ENCODE data around the gene UBE3C. TPM values are rescaled to one million over a fixed set of nuclear protein-coding genes. Genes with fewer than 3 reads are reported as not detected.

Gene UBE3C
- total RNA-seq, 1 experiment from 2014 or later, result 87.6 TPM

- in situ Hi-C loops (cut with HindIII; ENCODE audit: low pct_unique_long_range_greater_than_20kb, low sequenced_read_pairs), result no loop called here
- no peak for DNase-seq (ENCODE audit: low read depth, low spot score)
Measured at GRCh38 chr7:157204134-157204533, 65.4 kb downstream of the UBE3C start.

GRCh38 chr7:157205438-157205837, 66.7 kb downstream of the UBE3C start:
- Histone ChIP-seq H3K36me3 (ENCODE audit: control insufficient read depth, insufficient read depth, low read length) (peaks cover 24% of the 10 kb centered on the region), H3K27me3 (ENCODE audit: control insufficient read depth, insufficient read depth, low read length) (no peaks in the 10 kb centered on the region), H3K27ac (ENCODE audit: low read length) (no peak overlapping the region), H3K4me3 (ENCODE audit: low read depth in 2 of 2, low read length in 2 of 2) (no peak overlapping the region), H3K4me1 (ENCODE audit: control insufficient read depth, insufficient read depth, low read length) (no peaks in the 10 kb centered on the region), H3K9me3 (ENCODE audit: control insufficient read depth, insufficient read depth, low read depth, low read length) (no peaks in the 10 kb centered on the region)
- ChIA-PET CTCF (no interaction called here), POLR2A (no interaction called here)
- no TSS peak for BruUV-seq (replicated peaks)
- intact Hi-C loops (cut with micrococcal nuclease; ENCODE audit: unreplicated experiment) (no loop called here), in situ Hi-C loops (cut with HindIII; ENCODE audit: low pct_unique_long_range_greater_than_20kb, low sequenced_read_pairs) (no loop called here)
- no peak for TF ChIP-seq TCF7L2 (IDR thresholded peaks at IDR 0.05; ENCODE audit: low read depth, low read length)
- no peak for TF ChIP-seq POLR2AphosphoS5 (IDR thresholded peaks at IDR 0.05; ENCODE audit: low read depth, low read length)
- no peak for TF ChIP-seq REST (IDR thresholded peaks at IDR 0.05; ENCODE audit: insufficient read depth in 1 of 2, low read depth in 2 of 2, low read length in 1 of 2)
- no peak for TF ChIP-seq CTCF (IDR thresholded peaks at IDR 0.05)
- no peak for TF ChIP-seq SIN3A (IDR thresholded peaks at IDR 0.05; ENCODE audit: borderline replicate concordance, insufficient read depth, low read depth, low read length)
- no peak for ATAC-seq
- no peak for DNase-seq (ENCODE audit: low read depth, low spot score)

More at GRCh38 chr7:157204134-157204533, 65.4 kb downstream of the UBE3C start:
- Histone ChIP-seq H3K4me3 (ENCODE audit: low read depth in 2 of 2, low read length in 2 of 2) (no peak overlapping the region), H3K9me3 (ENCODE audit: control insufficient read depth, insufficient read depth, low read depth, low read length) (no peaks in the 10 kb centered on the region), H3K27me3 (ENCODE audit: control insufficient read depth, insufficient read depth, low read length) (no peaks in the 10 kb centered on the region), H3K36me3 (ENCODE audit: control insufficient read depth, insufficient read depth, low read length) (peaks cover 24% of the 10 kb centered on the region), H3K4me1 (ENCODE audit: control insufficient read depth, insufficient read depth, low read length) (no peaks in the 10 kb centered on the region), H3K27ac (ENCODE audit: low read length) (no peak overlapping the region)
- CTCF ChIA-PET, result no interaction called here
- intact Hi-C loops (cut with micrococcal nuclease; ENCODE audit: unreplicated experiment), result no loop called here
- TF ChIP-seq CTCF (IDR thresholded peaks at IDR 0.05), result no peak
- no peak for TF ChIP-seq TCF7L2 (IDR thresholded peaks at IDR 0.05; ENCODE audit: low read depth, low read length)
- no peak for TF ChIP-seq POLR2AphosphoS5 (IDR thresholded peaks at IDR 0.05; ENCODE audit: low read depth, low read length)
- no peak for TF ChIP-seq REST (IDR thresholded peaks at IDR 0.05; ENCODE audit: insufficient read depth in 1 of 2, low read depth in 2 of 2, low read length in 1 of 2)
- no peak for TF ChIP-seq SIN3A (IDR thresholded peaks at IDR 0.05; ENCODE audit: borderline replicate concordance, insufficient read depth, low read depth, low read length)
- no TSS peak for BruUV-seq (replicated peaks)
- POLR2A ChIA-PET, result interaction anchor here (0.6 kb wide), 1 partner anchor 51 kb away, joined by 10 read pairs; no protein-coding TSS in a partner anchor
- ATAC-seq, result no peak

Measured in Panc1 (cell line).